ENCODE data around the gene PLEKHG4B.

Gene PLEKHG4B

GRCh38 chr5:174876-175465, 83.0 kb downstream of the PLEKHG4B start:
- no peak for TF ChIP-seq CTCF (IDR thresholded peaks at IDR 0.05; ENCODE audit: insufficient read depth, missing control alignments)
- FAIRE-seq (no peak), DNase-seq (ENCODE audit: insufficient read length, low spot score) (no peak)

- DNase-seq (ENCODE audit: insufficient read length, low spot score) (no peak), FAIRE-seq (no peak)
- TF ChIP-seq CTCF (IDR thresholded peaks at IDR 0.05; ENCODE audit: insufficient read depth, missing control alignments): no peak
These were observed 84.4 kb downstream of the PLEKHG4B start for GRCh38 chr5:176296-176823.

GRCh38 chr5:178110-178509, 86.1 kb downstream of the PLEKHG4B start:
- no peak for FAIRE-seq
- TF ChIP-seq CTCF (IDR thresholded peaks at IDR 0.05; ENCODE audit: insufficient read depth, missing control alignments): no peak
- no peak for DNase-seq (ENCODE audit: insufficient read length, low spot score)

- no peak for TF ChIP-seq CTCF (IDR thresholded peaks at IDR 0.05; ENCODE audit: insufficient read depth, missing control alignments)
- DNase-seq (ENCODE audit: insufficient read length, low spot score): no peak
- FAIRE-seq: no peak
These were observed 87.4 kb downstream of the PLEKHG4B start for GRCh38 chr5:179401-179800.

- no peak for TF ChIP-seq CTCF (IDR thresholded peaks at IDR 0.05; ENCODE audit: insufficient read depth, missing control alignments)
- FAIRE-seq: no peak
- no peak for DNase-seq (ENCODE audit: insufficient read length, low spot score)
These were observed 88.4 kb downstream of the PLEKHG4B start for GRCh38 chr5:180286-180918.

- no peak for TF ChIP-seq CTCF (IDR thresholded peaks at IDR 0.05; ENCODE audit: insufficient read depth, missing control alignments)
- FAIRE-seq (no peak), DNase-seq (ENCODE audit: insufficient read length, low spot score) (no peak)
These were observed 89.2 kb downstream of the PLEKHG4B start for GRCh38 chr5:181160-181559.

GRCh38 chr5:181566-181965, 89.6 kb downstream of the PLEKHG4B start:
- FAIRE-seq (no peak), DNase-seq (ENCODE audit: insufficient read length, low spot score) (no peak)
- no peak for TF ChIP-seq CTCF (IDR thresholded peaks at IDR 0.05; ENCODE audit: insufficient read depth, missing control alignments)

Data from D721Med (cell line).